HepG2 (cell line): ENCODE measurements around the gene NFIC. TPM values are rescaled to one million over a fixed set of nuclear protein-coding genes. Genes with fewer than 3 reads are reported as not detected.

Experiments
- AGO1 ChIP-seq: fragments of 200-400 bp; formaldehyde crosslinking; IDR thresholded peaks from 2 replicates; pipeline ENCODE4 v1.6.1; 2017; ENCODE audit warnings: mild to moderate bottlenecking, low read depth, low read length, moderate library complexity; ENCODE audit not compliant: poor library complexity, severe bottlenecking
- AGO2 ChIP-seq: fragments of 200-400 bp; formaldehyde crosslinking; optimal IDR thresholded peaks from 2 replicates; pipeline ENCODE3; 2017; ENCODE audit warnings: mild to moderate bottlenecking, low read depth, low read length, moderate library complexity
- CENPT ChIP-seq: sonication (generic); formaldehyde crosslinking; IDR thresholded peaks from 2 replicates; pipeline ENCODE4 v1.8.0; 2022; ENCODE audit warnings: low read depth, mild to moderate bottlenecking, moderate library complexity, missing genetic modification reagents
- DNMT1 ChIP-seq: sonication (generic); formaldehyde crosslinking; IDR thresholded peaks from 2 replicates; pipeline ENCODE4 v1.5.1; 2020; ENCODE audit warnings: mild to moderate bottlenecking, missing genetic modification reagents
- MXD4 ChIP-seq: IDR thresholded peaks from 2 replicates; pipeline ENCODE4 v1.6.1; 2016; ENCODE audit warnings: mild to moderate bottlenecking, missing biosample characterization, missing genetic modification reagents
- SP1 ChIP-seq, 2 experiments: fragments of 450-650 bp in 1 of 2; sonication (generic) in 1 of 2; formaldehyde crosslinking in 1 of 2; IDR thresholded peaks; 2 replicates each; pipeline versions ENCODE4 v1.4.0 to v1.6.1; 2016 to 2020; ENCODE audit warnings: missing genetic modification reagents in 1 of 2
- TMF1 ChIP-seq: sonication (generic); formaldehyde crosslinking; IDR thresholded peaks from 2 replicates; pipeline ENCODE4 v1.8.1; 2022; ENCODE audit warnings: low read depth, missing genetic modification reagents
- ZNF451 ChIP-seq: sonication (generic); formaldehyde crosslinking; IDR thresholded peaks from 2 replicates; pipeline ENCODE4 v1.5.0; 2020; ENCODE audit warnings: mild to moderate bottlenecking, missing genetic modification reagents
- ZNF484 ChIP-seq: sonication (generic); formaldehyde crosslinking; IDR thresholded peaks from 2 replicates; pipeline ENCODE4 v1.5.1; 2020; ENCODE audit warnings: mild to moderate bottlenecking, low read depth, missing genetic modification reagents, borderline replicate concordance
- polyA plus RNA-seq, 8 experiments: library from polyadenylated mRNA; depleted of rRNA in 3 of 8; stranded (reverse) in 7 of 8; unstranded in 1 of 8; fragments of >200 nt; fragmentation: Illumina TruSeq in 4 of 8; extraction: Trizol in 4 of 8; gene quantifications; 2 replicates each; pipeline versions ENCODE4 v1.2.1 to v1.2.3, GENCODE V29; 2011 to 2016; ENCODE audit warnings: low read depth in 4 of 8, missing spikeins in 1 of 8, mixed read lengths in 1 of 8; ENCODE audit not compliant: insufficient read depth in 1 of 8
- total RNA-seq, 5 experiments: library from RNA; depleted of rRNA; stranded (reverse); fragments of >200 nt; fragmentation: Illumina TruSeq; extraction: Trizol; gene quantifications; 2 replicates each; pipeline ENCODE4 v1.2.3, GENCODE V29; 2016; ENCODE audit warnings: low read depth in 1 of 5
- TF ChIP-seq, protein P1 (sequence below): sonication (generic); formaldehyde crosslinking; IDR thresholded peaks from 2 replicates; pipeline ENCODE4 v1.4.0; 2020; ENCODE audit warnings: mild to moderate bottlenecking, low read depth, missing genetic modification reagents
- TF ChIP-seq, protein P2 (sequence below): sonication (generic); formaldehyde crosslinking; IDR thresholded peaks from 2 replicates; pipeline ENCODE4 v1.8.1; 2022; ENCODE audit warnings: low read depth, mild to moderate bottlenecking, missing genetic modification reagents
- TF ChIP-seq, protein P3 (sequence below): IDR thresholded peaks from 2 replicates; pipeline ENCODE4 v1.6.1; 2016; ENCODE audit warnings: control low read depth
- TF ChIP-seq, protein P4 (sequence below): sonication (generic); formaldehyde crosslinking; IDR thresholded peaks from 2 replicates; pipeline ENCODE4 v1.4.0; 2020; ENCODE audit warnings: missing genetic modification reagents, borderline replicate concordance

The NFIC gene
- total and polyA plus RNA-seq, 2 of the 13 experiments (the other 11 are each of a cell fraction or from before 2014, with no cell fraction given) = 1.3 to 2.5 TPM

- TF ChIP-seq AGO2 = no peak
- no peak for TF ChIP-seq AGO1
- no peak for TF ChIP-seq ZNF484
- TF ChIP-seq SP1 (IDR thresholded peaks at IDR 0.05) = no peak
- TF ChIP-seq SP1 (CRISPR knock-in tag; IDR thresholded peaks at IDR 0.05) = peak; percentile 87
- TF ChIP-seq CENPT (CRISPR knock-in tag) = peak; percentile 77; the same call in 1 of the 2 replicates
- peak; percentile 27; the same call in 1 of the 2 replicates for TF ChIP-seq ZNF451 (CRISPR knock-in tag)
- TF ChIP-seq, protein P1, sequence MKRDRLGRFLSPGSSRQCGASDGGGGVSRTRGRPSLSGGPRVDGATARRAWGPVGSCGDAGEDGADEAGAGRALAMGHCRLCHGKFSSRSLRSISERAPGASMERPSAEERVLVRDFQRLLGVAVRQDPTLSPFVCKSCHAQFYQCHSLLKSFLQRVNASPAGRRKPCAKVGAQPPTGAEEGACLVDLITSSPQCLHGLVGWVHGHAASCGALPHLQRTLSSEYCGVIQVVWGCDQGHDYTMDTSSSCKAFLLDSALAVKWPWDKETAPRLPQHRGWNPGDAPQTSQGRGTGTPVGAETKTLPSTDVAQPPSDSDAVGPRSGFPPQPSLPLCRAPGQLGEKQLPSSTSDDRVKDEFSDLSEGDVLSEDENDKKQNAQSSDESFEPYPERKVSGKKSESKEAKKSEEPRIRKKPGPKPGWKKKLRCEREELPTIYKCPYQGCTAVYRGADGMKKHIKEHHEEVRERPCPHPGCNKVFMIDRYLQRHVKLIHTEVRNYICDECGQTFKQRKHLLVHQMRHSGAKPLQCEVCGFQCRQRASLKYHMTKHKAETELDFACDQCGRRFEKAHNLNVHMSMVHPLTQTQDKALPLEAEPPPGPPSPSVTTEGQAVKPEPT = no peak
- TF ChIP-seq DNMT1 = peak; percentile 77; the same call in 1 of the 2 replicates
- peak; percentile 85 for TF ChIP-seq MXD4
- TF ChIP-seq, protein P2, sequence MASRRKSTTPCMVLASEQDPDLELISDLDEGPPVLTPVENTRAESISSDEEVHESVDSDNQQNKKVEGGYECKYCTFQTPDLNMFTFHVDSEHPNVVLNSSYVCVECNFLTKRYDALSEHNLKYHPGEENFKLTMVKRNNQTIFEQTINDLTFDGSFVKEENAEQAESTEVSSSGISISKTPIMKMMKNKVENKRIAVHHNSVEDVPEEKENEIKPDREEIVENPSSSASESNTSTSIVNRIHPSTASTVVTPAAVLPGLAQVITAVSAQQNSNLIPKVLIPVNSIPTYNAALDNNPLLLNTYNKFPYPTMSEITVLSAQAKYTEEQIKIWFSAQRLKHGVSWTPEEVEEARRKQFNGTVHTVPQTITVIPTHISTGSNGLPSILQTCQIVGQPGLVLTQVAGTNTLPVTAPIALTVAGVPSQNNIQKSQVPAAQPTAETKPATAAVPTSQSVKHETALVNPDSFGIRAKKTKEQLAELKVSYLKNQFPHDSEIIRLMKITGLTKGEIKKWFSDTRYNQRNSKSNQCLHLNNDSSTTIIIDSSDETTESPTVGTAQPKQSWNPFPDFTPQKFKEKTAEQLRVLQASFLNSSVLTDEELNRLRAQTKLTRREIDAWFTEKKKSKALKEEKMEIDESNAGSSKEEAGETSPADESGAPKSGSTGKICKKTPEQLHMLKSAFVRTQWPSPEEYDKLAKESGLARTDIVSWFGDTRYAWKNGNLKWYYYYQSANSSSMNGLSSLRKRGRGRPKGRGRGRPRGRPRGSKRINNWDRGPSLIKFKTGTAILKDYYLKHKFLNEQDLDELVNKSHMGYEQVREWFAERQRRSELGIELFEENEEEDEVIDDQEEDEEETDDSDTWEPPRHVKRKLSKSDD (CRISPR knock-in tag) = peak; percentile 91
- TF ChIP-seq, protein P3, sequence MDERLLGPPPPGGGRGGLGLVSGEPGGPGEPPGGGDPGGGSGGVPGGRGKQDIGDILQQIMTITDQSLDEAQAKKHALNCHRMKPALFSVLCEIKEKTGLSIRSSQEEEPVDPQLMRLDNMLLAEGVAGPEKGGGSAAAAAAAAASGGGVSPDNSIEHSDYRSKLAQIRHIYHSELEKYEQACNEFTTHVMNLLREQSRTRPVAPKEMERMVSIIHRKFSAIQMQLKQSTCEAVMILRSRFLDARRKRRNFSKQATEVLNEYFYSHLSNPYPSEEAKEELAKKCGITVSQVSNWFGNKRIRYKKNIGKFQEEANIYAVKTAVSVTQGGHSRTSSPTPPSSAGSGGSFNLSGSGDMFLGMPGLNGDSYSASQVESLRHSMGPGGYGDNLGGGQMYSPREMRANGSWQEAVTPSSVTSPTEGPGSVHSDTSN (CRISPR knock-in tag) = no peak
- no peak for TF ChIP-seq TMF1 (CRISPR knock-in tag)
- TF ChIP-seq, protein P4, sequence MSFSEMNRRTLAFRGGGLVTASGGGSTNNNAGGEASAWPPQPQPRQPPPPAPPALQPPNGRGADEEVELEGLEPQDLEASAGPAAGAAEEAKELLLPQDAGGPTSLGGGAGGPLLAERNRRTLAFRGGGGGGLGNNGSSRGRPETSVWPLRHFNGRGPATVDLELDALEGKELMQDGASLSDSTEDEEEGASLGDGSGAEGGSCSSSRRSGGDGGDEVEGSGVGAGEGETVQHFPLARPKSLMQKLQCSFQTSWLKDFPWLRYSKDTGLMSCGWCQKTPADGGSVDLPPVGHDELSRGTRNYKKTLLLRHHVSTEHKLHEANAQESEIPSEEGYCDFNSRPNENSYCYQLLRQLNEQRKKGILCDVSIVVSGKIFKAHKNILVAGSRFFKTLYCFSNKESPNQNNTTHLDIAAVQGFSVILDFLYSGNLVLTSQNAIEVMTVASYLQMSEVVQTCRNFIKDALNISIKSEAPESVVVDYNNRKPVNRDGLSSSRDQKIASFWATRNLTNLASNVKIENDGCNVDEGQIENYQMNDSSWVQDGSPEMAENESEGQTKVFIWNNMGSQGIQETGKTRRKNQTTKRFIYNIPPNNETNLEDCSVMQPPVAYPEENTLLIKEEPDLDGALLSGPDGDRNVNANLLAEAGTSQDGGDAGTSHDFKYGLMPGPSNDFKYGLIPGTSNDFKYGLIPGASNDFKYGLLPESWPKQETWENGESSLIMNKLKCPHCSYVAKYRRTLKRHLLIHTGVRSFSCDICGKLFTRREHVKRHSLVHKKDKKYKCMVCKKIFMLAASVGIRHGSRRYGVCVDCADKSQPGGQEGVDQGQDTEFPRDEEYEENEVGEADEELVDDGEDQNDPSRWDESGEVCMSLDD (CRISPR knock-in tag) = peak; percentile 55
These were observed 139.4 kb downstream of the NFIC start, which contains the start of gene FZR1 (continued) for GRCh38 chr19:3505598-3506383.
